Activated T-cell treated with anti-CD3 and anti-CD28 coated beads for 4 hours (primary cell): ENCODE data around the gene CLTC.
"Not testable (repeated sequence)": the region's sequence is repeated elsewhere in the genome, so short reads cannot be mapped to it uniquely, and the experiment has no call there.

Source experiments
- DNase-seq: peaks from one replicate; pipeline ENCODE4 v3.0.0-alpha.2; 2020

CLTC gene

GRCh38 chr17:59634632-59635541, 15.2 kb downstream of the CLTC start:
- no peak for DNase-seq

DNA sequence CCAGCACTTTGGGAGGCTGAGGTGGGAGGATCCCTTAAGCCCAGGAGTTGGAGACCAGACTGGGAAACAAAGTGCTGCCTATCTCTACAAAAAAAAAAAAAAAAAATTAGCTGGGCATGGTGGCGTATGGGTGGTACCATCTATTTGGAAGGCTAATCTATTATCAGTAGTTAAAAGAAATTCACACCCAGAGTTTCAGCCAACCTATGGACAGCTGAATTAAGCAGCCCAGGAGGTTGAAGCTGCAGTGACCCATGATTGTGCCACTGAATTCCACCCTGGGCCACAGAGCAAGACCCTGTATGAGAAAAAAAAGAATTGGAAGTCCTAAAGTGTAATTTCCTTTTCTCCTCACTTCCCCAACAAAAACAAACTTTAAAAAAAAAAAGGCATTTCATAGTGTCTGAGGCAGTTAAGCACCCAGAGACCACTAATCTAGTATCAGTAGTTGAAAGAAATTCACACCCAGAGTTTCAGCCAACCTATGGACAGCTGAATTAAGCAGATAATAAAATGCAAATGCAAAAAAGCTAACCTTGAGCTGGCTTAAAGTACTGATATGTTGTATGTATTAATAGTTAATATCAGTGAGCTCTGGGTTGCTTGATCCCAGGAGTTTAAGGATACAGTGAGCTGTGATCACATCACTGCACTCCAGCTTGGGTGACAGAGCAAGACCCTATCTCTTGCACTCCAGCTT, 18.1 kb downstream of the CLTC start:
- DNase-seq, result no peak

- no peak for DNase-seq
Observed at GRCh38 chr17:59638553-59638952, 18.9 kb downstream of the CLTC start.

GRCh38 chr17:59641799-59642484, 22.2 kb downstream of the CLTC start:
- no peak for DNase-seq

- no peak for DNase-seq
Observed at GRCh38 chr17:59642565-59642964, 22.9 kb downstream of the CLTC start.

GRCh38 chr17:59643159-59644140, 23.8 kb downstream of the CLTC start:
- DNase-seq, result no peak

DNA sequence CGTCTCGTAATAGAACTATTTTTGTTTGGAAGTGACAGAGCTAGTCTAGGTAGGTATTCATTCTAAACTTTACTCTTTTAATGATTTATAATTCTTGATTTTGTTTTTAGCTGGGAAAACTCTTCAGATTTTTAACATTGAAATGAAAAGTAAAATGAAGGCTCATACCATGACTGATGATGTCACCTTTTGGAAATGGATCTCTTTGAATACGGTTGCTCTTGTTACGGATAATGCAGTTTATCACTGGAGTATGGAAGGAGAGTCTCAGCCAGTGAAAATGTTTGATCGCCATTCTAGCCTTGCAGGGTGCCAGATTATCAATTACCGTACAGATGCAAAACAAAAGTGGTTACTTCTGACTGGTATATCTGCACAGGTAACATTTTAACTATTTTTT, 27.6 kb downstream of the CLTC start:
- no peak for DNase-seq

- DNase-seq, result no peak
Observed at GRCh38 chr17:59649886-59650285, 30.2 kb downstream of the CLTC start.

- DNase-seq, result no peak
Observed at GRCh38 chr17:59650642-59651041, 30.9 kb downstream of the CLTC start.

GRCh38 chr17:59651346-59651745, 31.7 kb downstream of the CLTC start:
- no peak for DNase-seq

GRCh38 chr17:59652119-59652518, 32.4 kb downstream of the CLTC start:
- DNase-seq, result no peak

GRCh38 chr17:59656624-59657023, 36.9 kb downstream of the CLTC start:
- DNase-seq, result not testable (repeated sequence)

GRCh38 chr17:59666235-59666634, 46.5 kb downstream of the CLTC start:
- DNase-seq, result no peak

GRCh38 chr17:59668816-59669215, 49.1 kb downstream of the CLTC start:
- no peak for DNase-seq

DNA sequence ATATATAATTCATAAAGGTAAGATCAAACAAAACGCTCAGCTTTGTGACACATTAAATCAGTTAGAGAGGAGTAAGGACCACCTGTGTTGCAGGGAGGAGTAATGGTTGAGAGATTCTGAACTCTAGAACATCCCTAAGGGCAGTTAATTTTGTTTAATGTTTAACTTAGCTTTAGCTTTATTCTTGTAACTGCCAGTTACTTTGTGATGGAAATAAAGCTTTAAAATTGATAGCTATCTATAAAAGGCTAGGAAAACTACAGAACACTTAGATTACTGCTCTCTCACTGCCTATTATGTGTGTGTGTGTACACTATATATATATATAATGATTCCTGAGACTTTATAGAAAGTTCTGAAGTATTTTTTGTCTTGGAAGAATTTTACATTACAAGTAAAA, 49.7 kb downstream of the CLTC start:
- DNase-seq, result no peak

GRCh38 chr17:59669944-59670343, 50.2 kb downstream of the CLTC start:
- DNase-seq, result no peak

DNA sequence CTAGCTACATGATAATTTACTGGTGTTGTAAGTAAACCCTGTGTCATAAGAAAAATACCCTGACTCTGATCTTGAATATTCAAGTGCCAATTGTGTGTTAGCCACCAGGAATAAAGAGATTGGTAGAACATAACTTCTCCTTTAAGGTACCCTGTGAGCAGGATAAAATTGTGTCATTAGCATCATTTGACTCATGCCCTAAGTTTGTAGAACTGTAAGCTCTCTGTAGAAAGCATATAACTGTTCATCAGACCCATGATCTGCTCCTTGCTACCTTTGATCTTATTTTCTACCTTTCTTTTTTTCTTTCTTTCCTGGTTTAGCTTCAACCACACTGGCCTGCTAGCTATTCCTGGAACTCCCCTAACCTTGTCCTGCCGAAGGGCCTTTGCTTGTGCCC, 51.7 kb downstream of the CLTC start:
- DNase-seq, result no peak

GRCh38 chr17:59675231-59675630, 55.5 kb downstream of the CLTC start:
- no peak for DNase-seq

DNA sequence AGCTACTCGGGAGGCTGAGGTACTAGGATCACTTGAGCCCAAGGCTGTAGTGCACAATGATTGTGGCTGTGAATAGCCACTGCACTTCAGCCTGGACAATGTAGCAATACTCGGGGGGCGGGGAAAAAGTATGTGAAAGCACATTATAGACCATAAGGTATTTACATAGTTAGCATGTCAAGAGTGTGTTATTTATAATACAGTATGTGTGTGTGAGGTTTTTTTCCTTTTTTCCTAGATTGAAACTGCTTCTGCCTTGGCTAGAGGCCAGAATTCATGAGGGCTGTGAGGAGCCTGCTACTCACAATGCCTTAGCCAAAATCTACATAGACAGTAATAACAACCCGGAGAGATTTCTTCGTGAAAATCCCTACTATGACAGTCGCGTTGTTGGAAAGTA, 57.0 kb downstream of the CLTC start:
- DNase-seq, result no peak

DNA sequence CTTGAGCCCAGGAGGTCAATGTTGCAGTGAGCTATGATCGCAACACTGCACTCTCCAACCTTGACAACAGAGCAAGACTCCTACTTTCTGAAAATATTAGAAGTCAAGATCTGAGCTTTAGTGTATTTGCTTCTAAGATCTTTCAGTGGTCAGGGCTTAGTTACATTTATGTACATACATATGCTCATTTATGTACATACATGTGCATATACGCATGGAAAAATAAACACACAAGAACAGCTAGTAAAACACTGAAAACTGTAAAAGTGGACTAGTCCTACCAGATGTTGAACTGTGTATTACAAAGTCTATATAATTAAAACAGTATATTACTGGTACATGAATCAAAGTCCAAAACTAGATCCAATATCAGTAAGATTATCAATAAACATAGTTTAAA, 59.2 kb downstream of the CLTC start:
- no peak for DNase-seq

GRCh38 chr17:59680314-59680713, 60.6 kb downstream of the CLTC start:
- no peak for DNase-seq

GRCh38 chr17:59683283-59683682, 63.6 kb downstream of the CLTC start:
- DNase-seq, result no peak
